Keratinocyte (primary cell): ENCODE measurements around the gene UPB1. TPM values are rescaled to one million over a fixed set of nuclear protein-coding genes. Genes with fewer than 3 reads are reported as not detected.

Experiments
- DNase-seq: peaks from one replicate; pipeline ENCODE4 v3.0.0-alpha.2; 2011; ENCODE audit warnings: low read depth, missing footprints, low spot score
- FAIRE-seq: peaks from 2 replicates; lab custom pipeline; 2011; peaks lifted over from hg19 to GRCh38; lab: Jason Lieb, UNC
- H2AFZ ChIP-seq: 2 replicates; pipeline ENCODE4 v1.6.0; 2012; ENCODE audit warnings: low read length, control low read depth, inconsistent platforms; ENCODE audit not compliant: control insufficient read depth
- H3K27ac ChIP-seq: 2 replicates; pipeline ENCODE4 v1.5.1; 2011; ENCODE audit warnings: low read length; ENCODE audit not compliant: control insufficient read depth, insufficient read depth
- H3K27me3 ChIP-seq: 3 replicates; pipeline ENCODE4 v1.6.0; 2011; ENCODE audit warnings: low read length; ENCODE audit not compliant: control insufficient read depth, insufficient read depth; ENCODE audit errors: extremely low read depth
- H3K36me3 ChIP-seq, 2 experiments: 2 replicates in 1 of 2; 3 replicates in 1 of 2; pipeline ENCODE4 v1.5.1; 2011; ENCODE audit warnings: low read length in 2 of 2, mild to moderate bottlenecking in 1 of 2; ENCODE audit not compliant: control insufficient read depth in 2 of 2, insufficient read depth in 2 of 2; ENCODE audit errors: extremely low read depth in 1 of 2
- H3K4me1 ChIP-seq: 3 replicates; pipeline ENCODE4 v1.5.1; 2011; ENCODE audit warnings: low read length; ENCODE audit not compliant: control insufficient read depth, insufficient read depth; ENCODE audit errors: extremely low read depth
- H3K4me2 ChIP-seq: 3 replicates; pipeline ENCODE4 v1.6.0; 2011; ENCODE audit warnings: low read depth, low read length; ENCODE audit not compliant: control insufficient read depth, insufficient read depth; ENCODE audit errors: extremely low read depth
- H3K4me3 ChIP-seq, 3 experiments: fragments of 200-600 bp in 1 of 3; sonication (generic) in 1 of 3; 2 replicates in 2 of 3; 3 replicates in 1 of 3; pipeline ENCODE4 v1.5.1; 2011 to 2016; ENCODE audit warnings: low read length in 3 of 3, mild to moderate bottlenecking in 3 of 3, control low read depth in 2 of 3, inconsistent platforms in 1 of 3, low read depth in 1 of 3, mixed read lengths in 1 of 3, mixed run types in 1 of 3, moderate library complexity in 1 of 3; ENCODE audit not compliant: control insufficient read depth in 2 of 3, insufficient read depth in 2 of 3; ENCODE audit errors: extremely low read depth in 1 of 3
- H3K79me2 ChIP-seq: 2 replicates; pipeline ENCODE4 v1.6.0; 2012; ENCODE audit warnings: low read length; ENCODE audit not compliant: control insufficient read depth, insufficient read depth
- H3K9ac ChIP-seq: 3 replicates; pipeline ENCODE4 v1.6.0; 2011; ENCODE audit warnings: low read length; ENCODE audit not compliant: control insufficient read depth, insufficient read depth; ENCODE audit errors: extremely low read depth
- H3K9me1 ChIP-seq: 3 replicates; pipeline ENCODE4 v1.6.0; 2011; ENCODE audit warnings: low read length; ENCODE audit not compliant: control insufficient read depth, insufficient read depth; ENCODE audit errors: extremely low read depth
- H3K9me3 ChIP-seq: 2 replicates; pipeline ENCODE4 v1.5.1; 2012; ENCODE audit warnings: low read depth, low read length; ENCODE audit not compliant: control insufficient read depth
- H4K20me1 ChIP-seq: 3 replicates; pipeline ENCODE4 v1.6.0; 2011; ENCODE audit warnings: low read length; ENCODE audit not compliant: control insufficient read depth, insufficient read depth; ENCODE audit errors: extremely low read depth
- CTCF ChIP-seq, 3 experiments: IDR thresholded peaks in 1 of 3; conservative IDR thresholded peaks in 1 of 3; optimal IDR thresholded peaks in 1 of 3; 2 replicates in 2 of 3; 3 replicates in 1 of 3; pipeline versions ENCODE3 to v1.5.1; 2011; ENCODE audit warnings: low read length in 3 of 3, mild to moderate bottlenecking in 3 of 3, moderate library complexity in 2 of 3, control low read depth in 1 of 3, inconsistent platforms in 1 of 3; ENCODE audit not compliant: insufficient read depth in 2 of 3; ENCODE audit errors: extremely low read depth in 1 of 3
- EZH2 ChIP-seq: IDR thresholded peaks from one replicate; pipeline ENCODE4 v1.6.1; 2012; ENCODE audit warnings: inconsistent platforms, mild to moderate bottlenecking, low read length, moderate library complexity
- dilution Hi-C: fragments of 300-500 bp; cut with MboI; formaldehyde crosslinking; loops from one replicate; pipeline ENCODE4 v1.7.0; 2020; ENCODE audit warnings: low sequenced_read_pairs; ENCODE audit not compliant: extremely low pct_ligation_motif_present
- polyA plus RNA-seq, 5 experiments: library from polyadenylated mRNA; depleted of rRNA in 3 of 5; stranded (reverse) in 3 of 5; stranded (forward) in 1 of 5; unstranded in 1 of 5; fragments of >200 nt; gene quantifications; 1 replicate in 1 of 5; 2 replicates in 3 of 5; 3 replicates in 1 of 5; pipeline versions ENCODE4 v1.2.1 to v1.2.3, GENCODE V29; 2011 to 2012; ENCODE audit warnings: missing spikeins in 2 of 5, low read depth in 1 of 5, low replicate concordance in 1 of 5

UPB1 gene
- polyA plus RNA-seq, 1 donor (not counting 4 experiments of a cell fraction or from before 2014, with no cell fraction given): not detected

GRCh38 chr22:24500277-24500820, 5.2 kb downstream of the UPB1 start:
- Histone ChIP-seq H3K9ac (no peak overlapping the region), H2AFZ (peak overlapping the region; percentile 25), H3K4me1 (peaks cover 5% of the 10 kb centered on the region), H3K27me3 (peaks cover 7% of the 10 kb centered on the region), H3K36me3 (no peaks in the 10 kb centered on the region), H3K27ac (no peak overlapping the region), H3K4me2 (no peak overlapping the region), H3K4me3 (no peak overlapping the region), H3K9me3 (no peaks in the 10 kb centered on the region), H4K20me1 (no peaks in the 10 kb centered on the region), H3K9me1 (no peaks in the 10 kb centered on the region), H3K79me2 (no peaks in the 10 kb centered on the region)
- TF ChIP-seq EZH2 (no peak), CTCF (optimal IDR thresholded peaks at IDR 0.05 in 1 of 3, IDR thresholded peaks at IDR 0.05 in 1 of 3, conservative IDR thresholded peaks at IDR 0.05 in 1 of 3; ENCODE audit: extremely low read depth in 1 of 3, insufficient read depth in 2 of 3, low read length in 3 of 3) (no peak)
- dilution Hi-C loops: no loop called here
- no peak for DNase-seq
- FAIRE-seq: no peak

- Histone ChIP-seq H3K79me2 (no peaks in the 10 kb centered on the region), H3K4me1 (peaks cover 5% of the 10 kb centered on the region), H2AFZ (no peak overlapping the region), H3K4me3 (no peak overlapping the region), H3K27ac (no peak overlapping the region), H3K9me1 (no peaks in the 10 kb centered on the region), H3K9me3 (no peaks in the 10 kb centered on the region), H3K27me3 (no peaks in the 10 kb centered on the region), H3K9ac (no peak overlapping the region), H3K4me2 (no peak overlapping the region), H3K36me3 (no peaks in the 10 kb centered on the region), H4K20me1 (no peaks in the 10 kb centered on the region)
- DNase-seq (no peak), FAIRE-seq (no peak)
- dilution Hi-C loops: no loop called here
- TF ChIP-seq EZH2 (no peak), CTCF (optimal IDR thresholded peaks at IDR 0.05 in 1 of 3, IDR thresholded peaks at IDR 0.05 in 1 of 3, conservative IDR thresholded peaks at IDR 0.05 in 1 of 3; ENCODE audit: extremely low read depth in 1 of 3, insufficient read depth in 2 of 3, low read length in 3 of 3) (no peak)
These were observed 6.3 kb downstream of the UPB1 start for GRCh38 chr22:24501301-24502005.
